Dendritic cell treated with granulocyte-macrophage colony-stimulating factor and Interleukin-4, amounts not matched to agents 40 ng/mL and 50 ng/mL, for 4 days (primary cell): ENCODE results near the gene CNOT10.

Source experiments
- H3K27ac Mint-ChIP-seq: one replicate; pipeline ENCODE4 v1.8.0; 2022; ENCODE audit warnings: mild to moderate bottlenecking, mixed read lengths
- H3K27me3 Mint-ChIP-seq: one replicate; pipeline ENCODE4 v1.8.0; 2022; ENCODE audit warnings: mild to moderate bottlenecking, mixed read lengths
- H3K36me3 Mint-ChIP-seq: one replicate; pipeline ENCODE4 v1.8.0; 2022; ENCODE audit warnings: low read depth, mixed read lengths
- H3K4me1 Mint-ChIP-seq: one replicate; pipeline ENCODE4 v1.8.0; 2022; ENCODE audit warnings: low read depth, mixed read lengths
- H3K4me3 Mint-ChIP-seq: one replicate; pipeline ENCODE4 v1.8.0; 2022; ENCODE audit warnings: mild to moderate bottlenecking, moderate library complexity, mixed read lengths
- H3K9me3 Mint-ChIP-seq: one replicate; pipeline ENCODE4 v1.8.0; 2022; ENCODE audit warnings: mixed read lengths
- intact Hi-C: fragments of 100-400 bp; cut with micrococcal nuclease; formaldehyde crosslinking; loops from one replicate; pipeline ENCODE4 v1.15.0; 2022

Gene CNOT10

DNA sequence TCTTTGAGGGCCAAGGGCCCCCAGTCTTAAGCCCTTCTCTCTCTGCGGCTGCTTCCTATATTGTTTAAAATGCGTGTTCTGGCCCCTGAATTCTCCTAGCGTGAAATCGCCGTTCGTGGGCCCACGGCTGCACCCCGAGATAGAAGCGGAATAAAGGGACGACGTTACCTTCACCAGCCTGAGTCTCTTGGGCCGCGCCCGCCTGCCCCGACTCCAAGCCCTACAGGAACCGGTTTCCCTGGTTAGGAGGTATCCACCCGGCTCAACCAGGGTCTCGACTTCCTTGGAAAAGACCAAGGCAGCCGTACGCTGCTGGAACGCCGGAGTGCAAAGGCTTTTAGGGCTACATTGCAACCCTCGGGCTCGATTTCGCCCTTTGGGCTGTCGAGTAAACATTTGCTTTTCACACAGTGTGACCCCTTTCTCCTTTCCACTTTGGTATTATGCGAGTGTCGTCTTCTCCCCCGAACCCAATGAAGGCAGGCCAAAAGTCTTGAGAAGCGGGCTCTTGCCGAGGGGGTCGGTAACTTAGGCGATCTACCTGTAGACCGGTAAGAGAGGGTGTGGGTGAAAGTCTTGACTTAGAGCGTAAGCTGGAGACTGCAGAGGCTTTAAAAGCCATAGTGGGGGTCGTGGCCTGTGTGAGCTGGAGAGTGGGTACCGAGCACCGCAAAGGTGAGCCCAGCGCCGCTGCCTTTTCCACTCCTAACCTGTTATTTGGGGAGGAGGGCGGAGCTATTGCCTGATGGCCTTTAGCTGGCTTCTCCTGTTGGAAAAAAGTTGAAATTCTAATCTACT is 134.8 kb downstream of the CNOT10 start:
- intact Hi-C loops, result no loop called here
- Mint-ChIP-seq H3K9me3 (no peaks in the 10 kb centered on the region), H3K27me3 (peaks cover 56% of the 10 kb centered on the region), H3K4me1 (peaks cover 40% of the 10 kb centered on the region), H3K4me3 (no peak overlapping the region), H3K36me3 (no peaks in the 10 kb centered on the region), H3K27ac (no peak overlapping the region)

DNA sequence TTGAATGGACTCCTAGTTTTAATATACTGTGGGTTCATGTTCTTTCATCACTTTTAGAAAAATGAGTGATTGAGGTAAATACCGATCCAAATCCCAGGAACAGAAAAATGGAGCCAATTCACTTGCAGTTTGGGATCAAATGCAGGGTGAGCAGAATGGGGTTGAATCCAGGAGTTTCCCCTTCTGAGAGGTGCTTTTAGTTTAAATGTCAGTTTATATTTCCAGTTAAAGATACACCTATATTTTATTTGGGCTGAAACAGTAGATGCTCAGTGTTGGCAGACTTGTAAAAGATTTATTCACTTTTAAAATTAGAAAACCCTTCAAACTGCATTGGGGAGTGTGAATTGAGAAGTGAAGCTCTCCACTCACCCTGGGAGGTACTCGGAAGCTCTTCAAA is 135.4 kb downstream of the CNOT10 start:
- Mint-ChIP-seq H3K27me3 (peaks cover 55% of the 10 kb centered on the region), H3K4me1 (peaks cover 33% of the 10 kb centered on the region), H3K9me3 (no peaks in the 10 kb centered on the region), H3K36me3 (no peaks in the 10 kb centered on the region), H3K4me3 (no peak overlapping the region), H3K27ac (no peak overlapping the region)
- intact Hi-C loops, result no loop called here

- Mint-ChIP-seq H3K36me3 (no peaks in the 10 kb centered on the region), H3K4me1 (peaks cover 26% of the 10 kb centered on the region), H3K27me3 (peaks cover 48% of the 10 kb centered on the region), H3K9me3 (no peaks in the 10 kb centered on the region), H3K27ac (no peak overlapping the region), H3K4me3 (no peak overlapping the region)
- intact Hi-C loops, result no loop called here
Measured at GRCh38 chr3:32820971-32821685, 136.1 kb downstream of the CNOT10 start.

GRCh38 chr3:32821686-32822296 is 136.8 kb downstream of the CNOT10 start:
- Mint-ChIP-seq H3K36me3 (no peaks in the 10 kb centered on the region), H3K27me3 (peaks cover 42% of the 10 kb centered on the region), H3K27ac (no peak overlapping the region)

DNA sequence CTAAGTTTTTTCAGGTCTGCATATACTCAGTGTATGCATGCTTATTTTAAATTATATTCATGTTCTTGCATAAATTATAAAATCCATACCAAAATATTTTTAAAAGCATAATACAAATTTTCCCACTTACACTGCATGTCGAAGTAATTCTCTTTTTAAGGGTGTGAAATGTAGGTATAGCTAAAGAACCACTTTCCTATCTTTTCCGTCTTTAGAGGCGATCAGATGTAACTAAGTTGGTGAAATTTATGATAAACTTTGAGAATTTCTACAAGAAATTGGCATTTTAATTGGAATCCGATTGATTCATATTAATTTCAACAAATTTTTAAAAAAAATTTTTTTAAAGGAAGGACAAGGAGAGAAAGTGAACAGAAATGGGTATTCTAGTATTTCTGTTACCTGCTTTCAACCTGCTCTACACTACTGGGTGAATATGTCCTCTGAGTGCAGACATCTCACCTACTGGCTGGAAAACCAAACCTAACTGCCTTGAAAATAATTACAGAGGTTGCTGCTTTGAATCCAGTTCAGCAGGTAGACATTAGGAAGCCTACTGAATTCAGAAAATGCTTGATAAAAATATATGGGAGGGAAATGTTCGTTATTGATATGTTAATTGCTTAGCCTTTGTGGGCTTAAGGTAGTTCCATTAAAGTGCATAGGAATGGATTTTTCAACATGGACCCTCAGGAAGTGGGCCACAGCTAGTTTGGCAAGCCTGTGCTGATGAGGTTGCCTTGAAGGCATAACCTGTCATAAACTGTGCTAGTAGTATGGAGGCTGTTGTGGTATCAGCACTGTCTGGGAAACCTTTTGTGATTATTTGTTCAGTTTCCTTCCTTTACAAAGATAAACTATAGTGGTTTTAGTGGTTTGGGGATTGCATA is 137.9 kb downstream of the CNOT10 start:
- H3K4me3 Mint-ChIP-seq, result no peak overlapping the region
- H3K27ac Mint-ChIP-seq, result no peak overlapping the region
- intact Hi-C loops, result no loop called here
- peaks cover 33% of the 10 kb centered on the region for H3K27me3 Mint-ChIP-seq
- no peaks in the 10 kb centered on the region for H3K9me3 Mint-ChIP-seq
- no peaks in the 10 kb centered on the region for H3K36me3 Mint-ChIP-seq
- peaks cover 9% of the 10 kb centered on the region for H3K4me1 Mint-ChIP-seq

More at GRCh38 chr3:32821686-32822296, 136.8 kb downstream of the CNOT10 start:
- Mint-ChIP-seq H3K9me3 (no peaks in the 10 kb centered on the region), H3K4me1 (peaks cover 19% of the 10 kb centered on the region), H3K4me3 (no peak overlapping the region)
- intact Hi-C loops, result no loop called here
